GM18868 (cell line): ENCODE measurements around the gene MYOZ3.

Experiments
- ATAC-seq: cut with Tn5 transposase; IDR thresholded peaks from one replicate; pipeline ENCODE4 v1.9.1; 2021; ENCODE audit warnings: mild to moderate bottlenecking, moderate library complexity; ENCODE audit not compliant: unreplicated experiment

MYOZ3 gene

GRCh38 chr5:150700246-150700593 is 39.2 kb downstream of the MYOZ3 start:
- ATAC-seq, result no peak

DNA sequence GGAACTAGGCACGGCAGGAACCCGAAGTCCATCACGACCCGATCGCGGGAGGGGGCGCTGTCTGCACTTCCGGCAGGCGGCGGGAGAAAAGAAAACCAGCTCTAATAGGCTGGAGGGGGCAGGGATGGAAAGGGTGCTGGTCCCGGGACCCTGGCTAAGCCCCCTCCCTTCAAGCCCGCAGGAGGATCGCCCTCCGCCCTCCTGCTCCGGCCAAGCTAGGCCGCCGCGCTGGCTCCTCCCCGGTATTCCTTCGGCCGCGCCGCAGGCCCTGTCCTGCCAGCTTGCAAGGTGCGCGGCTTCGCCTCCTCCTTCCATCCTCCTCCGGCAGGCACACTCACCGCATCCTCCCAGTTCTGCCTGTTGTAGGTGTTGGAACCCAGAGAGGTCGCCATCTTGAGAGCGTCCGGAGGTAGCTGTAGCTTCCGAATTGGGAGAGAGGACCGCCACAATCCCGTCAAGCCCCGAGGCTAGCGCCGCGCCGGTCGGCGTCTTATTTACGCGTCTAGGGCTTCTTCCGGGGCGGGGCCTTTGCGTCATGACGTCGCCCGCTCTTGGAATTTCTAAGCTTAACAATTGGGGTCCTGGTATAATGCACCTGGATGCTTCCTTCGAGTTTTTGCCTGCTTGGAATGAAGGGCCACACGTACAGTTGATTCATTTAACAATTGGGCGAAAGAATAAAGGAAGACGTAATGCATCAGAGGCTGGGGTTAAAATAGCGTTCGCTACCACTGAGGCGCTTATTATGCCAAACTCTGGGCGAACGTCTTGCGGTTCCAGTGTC is 39.7 kb downstream of the MYOZ3 start, which contains the start of gene RBM22:
Gene RBM22 (minus strand): TSS at position 469 of the 784 bp plus-strand sequence. CDS start 77 bp downstream, at position 392.
- ATAC-seq, result peak; percentile 97

- no peak for ATAC-seq
These were observed 42.7 kb downstream of the MYOZ3 start for GRCh38 chr5:150703762-150704161.

- no peak for ATAC-seq
These were observed 45.8 kb downstream of the MYOZ3 start for GRCh38 chr5:150706776-150707390.

- no peak for ATAC-seq
These were observed 49.1 kb downstream of the MYOZ3 start for GRCh38 chr5:150710165-150710564.

GRCh38 chr5:150723845-150724244 is 62.8 kb downstream of the MYOZ3 start:
- no peak for ATAC-seq
